ENCODE data around the gene PGLYRP4.

PGLYRP4 gene

GRCh38 chr1:153288634-153289275 is 59.9 kb downstream of the PGLYRP4 start:
- DNase-seq (ENCODE audit: low spot score): no peak
